Activated CD4-positive, alpha-beta T cell treated with anti-CD3 and anti-CD28 coated beads, Interleukin-2, Interleukin-6, amounts not matched to agents 100 ng/mL and 50 ng/mL, durations not matched to agents 16 hours and 8 hours (primary cell): ENCODE measurements around the gene CBFA2T3.
"Not testable (repeated sequence)": the region's sequence is repeated elsewhere in the genome, so short reads cannot be mapped to it uniquely, and the experiment has no call there.

Experiments used
- DNase-seq: peaks from one replicate; pipeline ENCODE4 v3.0.0-alpha.2; 2020

CBFA2T3 gene

DNA sequence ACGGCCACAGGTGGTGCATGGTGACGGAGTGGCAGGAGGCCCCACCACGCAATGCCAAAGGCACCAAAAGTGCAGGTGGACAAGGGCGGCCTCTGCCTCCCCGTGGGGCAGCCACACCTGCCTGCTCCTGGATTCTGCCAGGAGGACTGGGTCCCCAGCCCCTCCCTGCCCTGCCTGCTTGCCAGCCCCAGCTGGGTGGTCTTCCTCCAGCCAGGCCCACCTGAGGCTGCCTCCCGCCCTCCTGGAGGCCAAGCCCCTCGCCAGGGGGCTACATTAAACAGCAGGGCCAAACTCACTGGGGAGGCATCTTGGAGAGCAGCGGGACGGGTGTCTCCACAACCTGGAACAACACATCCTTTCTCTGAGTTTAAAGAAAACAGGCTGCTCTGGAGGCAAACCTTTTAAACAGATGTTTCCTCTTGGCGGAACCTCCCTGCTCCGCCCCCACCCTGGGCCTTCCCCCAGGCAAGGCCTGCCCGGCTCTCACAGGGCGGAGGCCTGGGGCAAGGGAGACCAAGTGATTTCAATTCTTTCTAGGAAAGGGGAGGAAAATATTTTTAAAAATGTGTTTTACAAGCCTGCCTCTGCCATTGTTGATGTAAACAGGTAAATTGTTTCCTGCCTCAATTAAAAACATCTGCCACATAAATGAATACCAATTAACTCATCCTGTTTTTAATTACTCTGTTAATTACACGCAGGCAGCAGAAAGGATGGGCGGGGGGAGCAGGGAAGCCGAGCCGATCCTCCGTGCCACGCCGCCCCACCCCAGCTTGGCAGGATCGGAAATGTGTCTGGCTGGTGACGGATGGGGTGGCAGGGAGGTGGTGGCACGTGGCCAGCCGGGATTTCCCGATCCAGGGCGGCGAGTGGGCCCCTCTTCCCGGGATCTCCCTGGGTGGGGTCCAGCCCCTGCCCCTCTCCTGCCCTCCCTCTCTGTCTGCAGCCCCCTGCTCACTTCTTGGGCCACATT, 56.1 kb downstream of the CBFA2T3 start:
- DNase-seq = no peak

DNA sequence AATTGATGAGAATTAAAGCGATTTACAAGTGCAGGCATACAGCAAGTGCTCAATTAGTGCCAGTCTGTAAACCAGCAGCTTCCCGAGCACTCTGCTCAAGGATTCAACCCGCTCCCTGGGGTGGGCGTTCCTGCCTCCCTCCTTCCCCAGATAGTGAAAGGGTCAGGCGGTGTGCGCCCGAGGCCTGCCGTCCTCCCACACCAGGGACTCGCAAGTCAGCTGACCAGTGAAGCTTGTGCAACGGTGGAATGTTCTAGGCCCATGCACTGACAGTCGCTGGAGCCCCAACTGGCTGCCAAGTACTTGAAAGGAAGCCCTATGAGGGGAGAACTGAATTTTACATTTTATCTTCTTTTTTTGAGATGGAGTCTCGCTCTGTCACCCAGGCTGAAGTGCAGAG, 57.1 kb downstream of the CBFA2T3 start:
- DNase-seq = no peak

DNA sequence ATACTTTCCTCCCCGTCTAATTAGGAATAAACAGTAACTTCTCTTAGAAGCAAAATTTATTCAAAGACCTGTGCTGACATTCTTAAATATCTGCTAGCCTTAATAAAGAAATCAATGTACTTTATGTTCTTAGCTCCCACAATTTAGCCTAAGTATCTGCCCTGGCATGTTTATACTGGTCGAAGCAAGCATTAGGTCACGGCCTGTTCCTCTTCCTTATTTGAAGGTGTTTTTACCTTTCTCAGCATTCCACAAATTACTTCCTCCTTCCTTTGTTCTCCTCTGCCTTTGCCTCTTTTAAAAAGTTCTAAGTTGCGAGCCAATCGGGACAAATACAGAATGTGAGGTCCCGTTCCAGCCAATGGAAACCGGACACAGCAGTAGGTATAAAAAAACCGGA, 58.1 kb downstream of the CBFA2T3 start:
- DNase-seq = not testable (repeated sequence)

DNA sequence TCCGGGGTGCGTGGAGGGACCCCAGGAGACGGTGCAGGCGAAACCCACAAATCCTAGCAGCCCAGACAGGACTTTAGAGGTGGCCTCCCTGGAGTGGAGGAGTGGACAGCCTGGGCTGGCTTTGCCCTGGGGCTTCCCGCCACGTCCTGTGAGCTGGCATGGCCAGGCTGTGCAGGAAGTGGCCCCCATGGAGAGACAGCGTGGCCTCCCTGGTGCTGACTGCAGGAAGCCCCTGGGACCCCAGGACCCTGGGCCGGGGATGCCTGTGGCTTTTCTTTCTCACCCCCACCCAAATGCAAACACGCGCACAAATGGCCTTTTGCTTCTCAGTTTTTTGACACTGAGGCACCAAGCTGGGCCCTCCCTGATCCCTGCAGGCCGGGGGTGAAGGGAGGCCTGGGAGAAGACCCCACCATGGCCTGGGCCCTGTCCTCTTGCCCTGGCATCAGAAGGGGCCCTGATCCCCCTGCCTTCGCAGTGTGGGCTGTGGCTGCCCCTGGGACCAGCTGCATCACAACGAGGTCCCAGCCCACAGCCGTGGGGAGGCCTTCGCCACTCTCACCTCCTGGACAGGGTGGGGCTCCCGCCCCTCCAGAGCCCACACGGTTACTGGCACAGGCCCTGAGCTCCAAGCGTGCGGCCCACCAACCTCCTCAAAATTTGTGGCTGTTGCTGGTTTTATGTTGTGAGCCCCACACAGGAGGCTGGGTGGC, 58.9 kb downstream of the CBFA2T3 start:
- no peak for DNase-seq

DNA sequence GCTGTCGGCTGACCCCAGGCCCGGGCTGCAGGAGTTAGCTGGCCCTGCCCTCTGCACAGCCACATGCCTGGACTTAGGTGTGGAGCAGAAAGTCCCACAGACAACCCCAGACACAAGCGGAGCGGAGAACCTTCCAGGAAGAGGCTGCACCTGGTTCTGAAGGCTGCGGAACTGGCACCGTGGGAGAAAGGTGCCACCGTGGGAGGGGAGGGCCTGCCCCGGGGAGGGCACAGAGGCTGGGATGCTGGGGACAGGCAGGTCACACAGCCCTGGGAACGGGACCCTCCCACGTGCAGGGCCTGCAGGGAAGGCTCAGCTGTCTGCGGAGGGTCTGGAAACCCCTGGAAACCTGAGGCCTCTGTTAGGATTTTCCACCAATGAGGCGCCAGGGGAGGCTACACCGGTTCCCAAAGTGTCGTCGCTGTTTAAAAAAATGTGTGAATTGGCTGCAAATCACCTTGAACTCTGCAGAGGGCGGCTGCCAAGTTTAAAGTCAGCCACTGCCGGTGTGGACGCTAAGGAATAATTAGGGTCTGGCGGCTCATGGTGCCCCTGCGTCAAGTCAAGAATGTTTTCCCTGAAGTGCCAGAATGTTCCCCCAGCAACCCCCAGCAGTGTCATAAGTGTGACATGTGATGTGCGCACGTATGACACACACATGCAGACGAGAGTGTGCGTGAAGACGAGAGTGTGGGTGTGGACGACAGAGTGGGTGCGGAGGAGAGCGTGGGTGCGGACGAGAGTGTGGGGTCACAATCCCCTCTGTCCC, 59.7 kb downstream of the CBFA2T3 start:
- no peak for DNase-seq

DNA sequence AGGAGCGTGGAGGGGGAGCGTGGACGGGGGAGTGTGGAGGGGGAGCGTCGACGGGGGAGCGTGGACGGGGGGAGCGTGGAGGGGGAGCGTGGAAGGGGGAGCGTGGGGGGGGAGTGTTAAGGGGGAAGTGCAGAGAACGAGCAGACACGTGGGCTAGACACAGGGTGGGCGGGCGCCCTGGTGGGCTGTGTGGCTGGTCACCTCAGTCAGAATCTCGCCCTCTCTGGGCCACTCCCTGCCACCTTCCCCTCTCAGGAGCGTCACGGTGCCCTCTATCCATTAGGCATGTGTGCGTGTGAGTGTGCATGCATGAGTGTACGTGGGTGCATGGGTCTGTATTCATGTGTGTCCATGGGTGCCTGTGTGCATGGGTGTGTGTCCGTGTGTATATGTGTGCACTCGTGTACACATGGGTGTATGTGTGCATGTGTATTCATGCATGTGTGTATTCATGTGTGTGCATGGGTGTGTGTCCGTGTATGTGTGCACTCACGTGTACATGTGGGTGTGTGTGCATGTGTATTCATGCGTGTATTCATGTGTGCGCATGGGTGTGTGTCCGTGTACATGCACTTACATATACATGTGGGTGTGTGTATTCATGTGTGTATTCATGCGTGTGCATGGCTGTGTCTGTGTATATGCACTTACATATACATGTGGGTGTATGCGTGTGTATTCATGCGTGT, 61.2 kb downstream of the CBFA2T3 start:
- no peak for DNase-seq

DNA sequence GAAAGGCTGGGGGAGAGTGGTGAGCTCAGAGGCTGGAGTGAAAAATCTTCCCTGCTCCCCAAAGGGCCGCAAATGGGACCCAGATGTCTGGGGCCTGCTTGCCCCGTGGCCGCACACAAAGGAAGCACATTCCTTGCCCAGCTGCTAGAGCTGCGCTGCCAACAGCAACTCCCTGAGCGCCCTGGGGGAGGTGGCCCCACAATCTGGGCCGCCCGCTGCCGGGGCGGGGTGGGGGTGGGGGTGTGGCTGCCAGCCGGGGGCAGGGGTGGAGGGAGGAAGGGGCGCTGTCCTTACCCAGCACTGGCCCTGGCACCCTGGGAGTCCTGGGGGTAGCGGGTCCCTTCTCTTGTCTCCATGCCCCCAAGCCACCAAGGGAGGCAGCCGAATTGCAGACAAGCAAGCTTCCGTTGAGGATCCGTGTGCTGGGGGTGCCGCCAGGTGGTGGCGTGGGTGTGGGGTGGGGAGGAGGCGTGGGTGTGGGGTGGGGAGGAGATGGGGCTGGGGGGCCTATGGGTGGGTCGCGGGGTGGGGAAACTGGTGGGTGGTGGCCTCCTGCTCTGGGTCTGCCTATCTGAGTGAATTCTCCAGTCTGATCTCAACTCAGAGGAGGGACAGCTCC, 62.1 kb downstream of the CBFA2T3 start:
- DNase-seq = no peak

DNA sequence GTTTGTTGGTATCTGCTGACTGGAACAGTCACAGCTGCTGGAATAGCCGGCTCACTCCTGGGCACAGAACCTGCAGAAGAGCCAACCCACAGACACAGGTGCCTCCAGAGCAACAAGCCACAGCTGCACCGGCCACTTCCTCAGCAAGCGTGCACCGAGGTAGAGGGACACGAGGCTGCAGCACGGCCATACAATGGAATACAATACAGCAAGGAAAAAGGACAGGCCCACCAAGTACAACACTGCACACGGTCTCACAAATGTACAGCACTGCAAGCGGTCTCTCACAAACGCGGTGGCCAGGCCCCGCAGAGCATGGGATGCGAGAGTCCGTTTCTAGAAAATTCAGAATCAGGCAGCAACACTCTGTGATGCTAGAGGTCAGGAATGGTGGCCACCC, 63.1 kb downstream of the CBFA2T3 start:
- DNase-seq = no peak

DNA sequence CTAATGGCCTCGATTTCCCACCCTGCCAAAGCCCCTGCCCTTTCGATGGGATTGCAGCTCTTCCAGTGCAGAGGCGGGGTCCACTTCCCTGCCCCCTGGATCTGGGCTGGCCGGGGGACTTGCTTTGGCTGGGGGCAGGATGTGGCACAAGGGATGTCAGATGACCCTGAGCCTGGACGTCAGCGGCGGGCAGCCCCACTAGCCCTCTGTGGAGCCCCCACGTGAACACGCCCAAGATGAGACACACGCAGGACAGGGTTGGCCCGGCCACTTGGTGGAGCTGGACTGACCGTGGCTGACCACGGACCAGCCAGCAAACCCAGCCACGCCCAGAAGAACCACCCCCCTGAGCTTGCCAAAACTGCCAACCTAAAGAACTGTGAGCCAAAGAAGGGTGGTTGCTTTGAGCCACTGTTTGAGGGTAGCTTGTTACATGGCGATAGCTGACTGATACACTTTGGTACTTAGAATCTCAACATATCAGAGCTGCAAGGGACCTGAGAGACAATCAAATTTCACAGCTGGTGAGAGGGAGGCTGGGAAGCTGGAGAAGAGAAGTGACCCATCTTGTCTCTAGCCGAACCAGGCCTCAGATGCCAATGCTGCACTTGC, 63.9 kb downstream of the CBFA2T3 start:
- DNase-seq = no peak

DNA sequence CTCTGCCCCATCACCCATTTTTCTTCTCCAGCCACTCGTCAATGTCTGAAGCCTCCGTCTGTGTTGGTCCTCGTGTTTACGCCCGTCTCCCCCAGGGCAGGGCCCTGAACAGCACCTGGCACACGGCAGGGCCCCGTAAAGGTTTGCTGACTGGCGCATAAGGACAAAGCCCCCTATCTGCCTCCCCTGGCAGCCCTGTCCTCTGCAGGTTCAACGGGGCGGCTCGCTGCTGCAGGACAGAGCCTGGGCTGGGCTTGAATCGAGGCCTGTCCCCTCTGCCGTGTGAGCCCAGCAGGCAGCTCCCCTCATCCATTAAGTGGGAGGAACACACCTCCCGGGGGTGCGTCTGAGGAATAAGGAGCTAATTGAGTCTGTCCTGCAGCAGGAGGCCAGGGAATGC, 64.5 kb downstream of the CBFA2T3 start:
- no peak for DNase-seq

DNA sequence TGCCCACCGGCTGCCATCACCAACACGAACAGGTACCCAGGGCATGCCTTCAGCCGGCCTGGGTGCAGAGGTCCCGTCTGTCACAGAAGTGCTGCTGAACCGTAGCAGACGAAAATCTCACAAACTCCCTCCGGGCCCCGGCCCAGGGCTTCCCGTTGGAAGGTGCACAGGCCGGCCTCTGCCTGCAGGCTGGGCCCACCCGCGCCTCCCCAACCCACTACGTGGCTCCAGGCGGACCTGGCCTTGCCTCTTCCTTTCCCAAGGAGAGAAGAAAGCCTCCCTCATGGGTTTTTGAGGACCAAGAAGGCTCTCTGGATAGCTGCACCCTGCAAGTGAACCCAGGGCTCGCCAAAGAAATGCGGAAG, 65.1 kb downstream of the CBFA2T3 start:
- no peak for DNase-seq

DNA sequence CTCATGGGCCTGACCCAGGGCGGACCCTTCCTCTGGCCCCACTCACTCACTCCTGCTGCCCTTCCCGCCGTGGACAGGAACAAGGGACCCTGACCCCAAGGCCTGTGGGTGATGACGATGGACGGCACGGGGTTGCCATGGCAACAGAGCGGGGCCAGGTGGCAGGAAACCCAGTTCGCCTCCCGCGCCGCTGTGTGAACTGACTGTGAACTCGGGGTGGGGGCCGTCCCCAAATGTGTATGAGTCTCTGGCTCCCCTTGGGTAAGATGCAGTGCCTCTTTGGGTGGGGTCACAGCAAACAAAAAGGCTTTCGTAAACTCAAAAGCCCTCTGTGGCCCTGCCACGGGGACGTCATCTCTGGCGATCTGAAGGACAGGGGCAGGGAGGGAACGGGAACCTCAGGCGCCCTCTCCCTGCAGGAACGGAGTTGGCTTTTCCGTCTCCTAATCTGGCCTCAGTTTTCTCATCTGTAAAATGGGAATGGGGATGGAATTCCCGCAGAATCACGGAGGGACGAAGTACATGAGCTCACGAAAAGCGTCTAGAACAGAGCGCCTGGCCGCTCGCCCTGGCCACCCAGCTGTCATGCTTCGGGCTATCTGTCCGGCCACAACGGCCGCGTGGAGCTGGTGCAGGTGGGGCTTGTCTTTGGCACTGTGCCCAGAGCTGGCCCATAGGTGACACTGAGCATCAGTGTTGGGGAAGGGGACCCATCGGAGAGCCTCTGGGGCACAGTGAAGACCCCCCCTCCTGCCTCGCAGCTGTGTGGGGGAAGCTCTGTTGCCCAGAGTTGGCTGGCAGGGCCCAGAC, 65.7 kb downstream of the CBFA2T3 start:
- no peak for DNase-seq

DNA sequence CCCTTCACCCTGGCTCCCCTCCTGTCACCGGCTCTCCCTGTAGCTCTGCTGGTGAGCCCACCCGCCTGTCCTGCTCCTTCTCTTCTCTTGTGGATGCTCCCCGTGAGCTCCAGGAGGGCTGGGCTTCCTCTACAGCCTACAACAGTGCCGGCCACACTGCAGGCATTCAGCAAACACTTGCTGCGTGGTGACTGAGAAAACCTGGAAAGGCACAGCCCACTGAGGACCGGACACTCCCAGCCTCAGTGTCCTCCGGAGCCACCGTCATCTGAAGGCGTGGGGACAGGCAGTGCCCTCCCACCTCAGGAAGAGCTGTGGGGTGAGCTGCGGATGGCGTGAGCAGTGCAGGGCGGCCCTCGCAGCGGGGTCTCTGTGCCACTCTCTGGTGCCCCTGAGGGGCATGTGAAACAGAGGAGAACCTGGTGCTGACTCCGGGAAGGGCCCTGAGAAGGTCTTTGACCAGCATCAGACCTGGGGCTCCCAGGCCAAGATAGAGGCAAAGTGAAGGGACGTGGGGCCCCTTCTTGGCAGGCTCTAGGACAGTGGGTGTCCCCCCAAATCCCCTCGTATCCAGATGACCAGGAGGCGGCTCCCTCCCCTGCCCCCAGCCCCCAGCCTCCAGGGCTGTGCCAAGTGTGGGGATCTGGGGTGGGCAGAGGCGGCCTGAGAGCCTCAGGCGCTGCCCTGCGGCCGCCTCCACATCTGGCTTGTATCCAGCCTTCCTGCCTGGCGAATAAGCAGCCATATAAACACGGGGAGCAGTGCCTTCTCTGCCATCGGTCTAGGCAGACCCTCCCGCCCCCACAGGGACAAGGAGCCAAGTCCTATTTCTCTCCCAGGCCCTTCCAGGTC, 66.5 kb downstream of the CBFA2T3 start:
- DNase-seq = no peak

DNA sequence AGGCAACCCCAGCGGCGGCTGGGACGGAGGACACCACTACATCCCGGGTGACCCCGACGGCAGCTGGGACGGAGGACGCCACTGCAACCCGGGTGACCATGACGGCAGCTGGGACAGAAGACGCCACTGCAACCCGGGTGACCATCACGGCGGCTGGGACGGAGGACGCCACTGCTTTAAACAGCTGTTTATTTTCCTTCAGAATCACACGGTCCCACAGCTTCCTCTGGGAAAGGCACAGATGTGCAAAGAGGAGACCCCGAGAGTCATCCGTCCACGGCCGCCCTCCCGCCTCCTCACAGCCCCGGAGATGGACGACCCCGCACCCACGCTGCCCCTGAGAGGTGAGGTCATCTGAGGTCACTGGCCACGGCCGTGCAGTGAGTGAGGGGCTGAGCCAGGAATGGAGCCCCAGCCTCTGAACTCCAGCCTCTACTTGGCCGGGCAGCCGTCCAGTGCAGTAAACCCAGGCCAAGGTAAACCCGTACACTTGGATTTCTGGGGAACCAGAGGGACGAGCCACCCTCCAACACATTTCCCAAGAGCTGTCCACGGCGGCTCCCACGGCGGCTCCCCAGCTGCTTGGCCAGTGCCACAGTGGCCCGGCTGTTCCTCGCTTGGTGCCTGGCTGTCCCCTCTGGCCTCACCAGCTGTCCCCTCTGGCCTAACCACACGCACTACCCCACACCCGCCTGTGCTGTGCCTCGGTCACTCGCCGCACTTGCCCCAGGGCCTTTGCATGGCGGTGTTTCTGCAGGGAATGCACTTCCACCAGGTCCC, 67.4 kb downstream of the CBFA2T3 start:
- DNase-seq = no peak

DNA sequence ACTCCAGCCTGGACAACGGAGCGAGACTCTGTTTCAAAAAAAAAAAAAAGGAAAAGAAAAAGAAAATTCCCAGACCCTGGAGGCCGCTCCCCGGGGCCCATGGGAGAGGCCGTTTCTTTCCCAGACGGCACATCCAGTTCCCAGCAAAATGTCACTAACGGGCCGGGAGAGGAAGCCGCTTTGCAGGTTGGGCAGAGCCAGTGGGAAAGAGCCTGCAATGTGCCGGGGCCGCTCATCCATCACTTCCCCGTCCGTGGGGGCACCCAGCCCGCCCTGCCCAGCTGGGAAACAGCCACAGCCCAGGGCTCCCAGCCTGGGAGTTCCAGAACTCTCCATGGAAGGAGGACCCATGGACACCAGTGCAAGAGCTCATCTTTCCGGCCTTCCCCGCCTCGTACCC, 68.7 kb downstream of the CBFA2T3 start:
- no peak for DNase-seq

DNA sequence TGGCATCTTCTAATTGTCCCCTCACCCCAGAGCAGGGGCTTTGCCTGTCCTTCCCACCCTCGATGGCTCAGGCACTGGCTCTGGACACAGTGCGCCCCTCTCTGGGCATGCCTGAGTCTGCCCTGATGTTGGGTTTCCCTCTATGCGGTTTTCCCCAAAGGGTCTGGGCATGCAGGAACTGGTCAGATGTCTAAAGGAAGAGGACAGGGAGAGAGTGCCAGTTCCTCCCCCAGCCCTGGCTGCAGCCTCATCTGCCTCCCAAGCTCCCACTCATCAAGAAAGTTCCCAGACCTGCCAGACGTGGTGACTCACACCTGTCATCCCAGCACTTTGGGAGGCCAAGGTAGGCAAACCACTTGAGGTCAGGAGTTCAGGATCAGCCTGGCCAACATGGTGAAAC, 69.2 kb downstream of the CBFA2T3 start:
- no peak for DNase-seq

DNA sequence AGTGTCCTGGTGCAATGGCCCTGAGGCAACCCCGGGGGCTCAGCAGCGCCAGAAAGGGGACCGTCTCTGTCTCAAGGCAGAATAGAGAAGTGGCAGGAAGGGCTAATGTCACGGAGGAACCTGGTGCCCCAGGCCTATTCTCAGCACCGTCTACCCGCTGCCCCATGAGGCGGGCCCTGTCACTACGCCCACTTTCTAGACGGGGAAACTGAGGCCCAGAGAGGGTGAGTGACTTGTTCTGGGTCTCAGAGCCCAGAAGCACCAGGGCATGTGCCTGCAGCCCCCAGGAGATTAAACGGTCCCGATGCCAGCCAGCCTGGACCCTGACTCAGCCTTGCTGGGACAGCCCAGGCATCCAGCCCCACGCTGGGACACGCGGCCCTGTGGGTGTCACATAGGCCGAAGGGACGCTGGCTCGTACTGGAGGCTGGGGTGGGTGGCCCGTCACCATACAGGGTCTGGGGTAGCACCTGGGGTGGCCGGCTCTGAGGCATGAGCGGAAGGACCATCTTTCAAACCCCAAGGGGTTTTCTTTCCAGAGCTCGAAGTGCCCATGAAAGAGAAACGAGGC, 70.4 kb downstream of the CBFA2T3 start:
- no peak for DNase-seq

DNA sequence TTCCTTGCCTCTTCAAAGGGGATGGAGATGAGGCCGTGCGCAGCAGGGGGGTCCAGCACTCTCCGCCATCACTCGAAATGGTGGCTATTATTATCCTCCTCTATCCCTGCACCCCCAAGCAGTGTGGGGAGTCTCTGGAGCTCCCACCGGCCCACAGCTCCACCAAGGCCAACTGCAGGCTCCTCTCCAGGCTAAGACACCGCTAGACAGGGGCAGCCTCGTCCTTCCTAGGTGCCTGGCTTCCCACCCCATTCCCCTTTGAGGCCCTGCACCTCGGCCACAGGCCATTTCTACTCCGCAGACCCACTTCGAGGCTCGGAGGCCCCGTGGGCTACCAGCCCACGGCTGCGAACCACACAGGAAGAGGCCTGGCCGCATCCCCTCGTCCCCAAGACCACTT, 71.0 kb downstream of the CBFA2T3 start:
- no peak for DNase-seq

DNA sequence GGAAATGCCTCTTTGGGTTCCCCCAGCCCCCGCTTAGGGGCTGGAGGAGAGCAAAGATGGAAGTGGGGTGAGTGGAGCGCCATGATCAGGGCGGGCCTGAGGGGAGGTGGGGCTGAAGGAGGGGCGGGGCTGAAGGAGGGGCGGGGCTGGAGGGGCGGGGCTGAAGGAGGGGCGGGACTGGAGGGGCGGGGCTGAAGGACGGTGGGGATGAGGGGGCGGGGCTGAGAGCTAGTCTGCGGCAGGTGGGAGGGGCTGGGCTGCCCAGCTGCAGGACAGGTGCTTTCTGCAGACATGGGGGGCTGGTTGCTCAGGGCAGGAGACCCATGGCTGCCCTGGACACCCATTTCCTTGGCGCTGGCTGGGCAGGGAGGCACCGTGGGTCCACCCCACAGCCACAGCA, 71.4 kb downstream of the CBFA2T3 start:
- peak; percentile 18 for DNase-seq
